GM21619 (cell line): ENCODE results near the gene TSPAN2.
"Not testable (repeated sequence)": the region's sequence is repeated elsewhere in the genome, so short reads cannot be mapped to it uniquely, and the experiment has no call there.

Source experiments
- ATAC-seq: cut with Tn5 transposase; IDR thresholded peaks from one replicate; pipeline ENCODE4 v1.9.1; 2021; ENCODE audit not compliant: unreplicated experiment

TSPAN2 gene

DNA sequence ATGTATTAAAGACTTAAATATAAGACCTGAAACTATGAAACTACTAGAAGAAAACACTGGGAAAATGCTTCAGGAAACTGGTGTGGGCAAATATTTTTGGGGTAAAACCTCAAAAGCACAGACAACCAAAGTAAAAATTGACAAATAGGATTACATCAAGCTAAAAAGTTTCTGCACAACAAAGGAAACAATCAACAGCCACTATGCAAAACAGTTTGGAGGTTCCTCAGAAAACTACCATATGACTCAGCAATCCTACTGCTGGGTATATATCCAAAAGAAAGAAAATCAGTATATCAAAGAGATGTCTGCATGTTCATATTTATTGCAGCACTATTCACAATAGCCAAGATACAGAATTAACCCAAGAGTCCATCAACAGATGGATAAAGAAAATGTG, 42.6 kb downstream of the TSPAN2 start:
- ATAC-seq: no peak

DNA sequence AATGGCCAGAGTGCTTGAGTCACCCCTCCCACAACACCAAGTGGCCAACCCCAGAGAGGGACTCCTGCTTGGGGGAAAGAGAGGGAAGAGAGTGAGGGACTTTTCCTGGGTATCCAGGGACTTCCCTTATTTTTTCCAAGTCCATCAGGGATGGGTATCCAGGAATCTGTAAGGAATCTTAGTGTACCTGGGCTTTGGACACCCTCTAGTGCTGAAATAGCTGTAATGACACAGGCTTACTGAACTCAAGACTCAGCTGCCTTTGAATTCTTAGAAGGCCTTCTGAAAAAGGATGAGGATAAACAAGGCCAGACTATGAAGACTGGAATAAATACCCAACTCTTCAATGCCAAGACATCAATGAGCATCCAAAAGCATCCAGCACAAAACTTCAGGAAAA, 47.6 kb downstream of the TSPAN2 start:
- no peak for ATAC-seq

DNA sequence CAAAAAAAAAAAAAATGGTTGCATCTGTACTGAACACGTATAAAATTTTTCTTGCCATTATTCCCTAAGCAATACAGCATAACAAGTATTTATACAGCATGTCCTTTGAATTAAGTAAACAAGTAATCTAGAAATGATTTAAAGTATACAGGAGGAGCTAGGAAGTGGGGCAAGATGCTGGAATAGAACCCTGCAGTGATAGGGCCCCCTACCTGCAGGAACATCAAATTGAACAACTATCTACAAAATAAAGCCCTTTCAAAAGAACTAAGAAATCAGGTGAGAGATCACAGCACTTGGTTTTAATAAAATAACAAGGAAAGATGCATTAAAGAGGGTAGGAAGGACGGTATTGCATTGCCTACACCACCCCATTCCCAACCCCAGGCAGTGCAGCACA, 48.8 kb downstream of the TSPAN2 start:
- no peak for ATAC-seq

DNA sequence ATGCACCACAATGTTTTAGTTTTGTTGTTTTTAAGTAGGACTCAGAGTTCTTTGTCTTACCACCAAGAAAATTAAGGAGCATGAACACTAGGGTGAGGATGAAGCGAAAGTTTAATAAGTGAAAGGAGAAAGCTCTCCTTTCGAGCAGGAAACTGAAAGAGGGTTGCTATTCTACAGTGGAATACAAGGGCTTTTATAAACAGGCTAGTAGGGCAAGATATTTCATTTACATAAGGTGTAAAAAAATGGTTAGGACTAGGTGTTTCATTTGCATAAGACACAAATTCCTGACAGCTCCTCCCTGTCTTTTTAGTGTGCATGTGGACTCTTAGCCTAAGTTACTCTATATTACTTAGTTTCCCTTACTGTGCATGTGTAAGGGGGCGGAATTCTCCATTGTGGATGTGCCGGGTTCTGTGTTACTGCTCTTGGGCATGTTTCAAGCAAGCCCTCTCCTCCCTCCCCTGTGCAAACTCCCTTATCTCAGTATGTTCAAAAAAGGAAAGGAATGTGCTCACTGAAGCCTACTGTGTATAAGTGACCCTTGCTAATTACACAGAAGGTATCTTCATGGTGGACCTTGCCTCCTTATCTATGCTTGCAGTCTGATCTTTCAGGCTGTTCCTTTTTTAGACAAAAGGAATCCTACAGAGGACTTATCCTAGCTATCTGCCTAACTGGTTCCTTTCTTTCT, 52.3 kb downstream of the TSPAN2 start:
- no peak for ATAC-seq

DNA sequence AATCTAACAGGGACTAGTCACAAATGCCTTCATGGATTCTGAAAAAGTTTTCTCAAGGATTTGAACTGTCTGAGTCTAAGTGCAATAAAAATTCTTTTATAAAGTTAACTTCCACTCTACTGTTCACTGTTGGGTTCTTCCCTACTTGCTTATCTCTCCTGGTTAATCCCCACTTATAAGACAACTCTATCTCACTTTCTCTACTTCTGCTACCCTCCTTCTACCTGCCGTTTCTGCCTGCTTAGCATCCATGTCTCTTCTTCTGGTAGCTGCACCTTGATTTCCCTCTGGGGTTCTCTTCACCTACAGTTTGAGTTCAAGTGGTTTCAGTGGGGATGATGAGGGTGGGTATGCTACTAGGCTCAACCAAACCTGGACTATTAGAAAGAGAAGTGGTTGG, 53.7 kb downstream of the TSPAN2 start:
- ATAC-seq: no peak

DNA sequence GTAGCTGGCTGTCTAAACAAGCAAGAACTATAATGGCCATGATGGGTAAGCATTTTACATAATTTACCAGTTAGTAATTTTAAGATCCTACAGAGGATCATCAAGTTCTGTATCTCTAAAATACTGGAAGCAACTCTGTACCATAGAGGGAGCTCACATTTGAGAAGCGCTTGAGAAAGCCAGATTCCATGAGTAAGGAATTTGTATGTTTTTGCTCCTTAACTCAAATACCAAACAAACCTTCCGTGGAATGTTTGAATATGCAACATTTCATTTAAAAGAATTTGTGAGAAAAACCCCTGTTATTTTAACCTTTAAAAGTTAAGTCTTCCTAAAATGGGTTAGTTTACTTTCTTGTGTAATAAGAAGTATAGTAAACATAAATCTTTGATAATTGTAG, 57.7 kb downstream of the TSPAN2 start:
- no peak for ATAC-seq

DNA sequence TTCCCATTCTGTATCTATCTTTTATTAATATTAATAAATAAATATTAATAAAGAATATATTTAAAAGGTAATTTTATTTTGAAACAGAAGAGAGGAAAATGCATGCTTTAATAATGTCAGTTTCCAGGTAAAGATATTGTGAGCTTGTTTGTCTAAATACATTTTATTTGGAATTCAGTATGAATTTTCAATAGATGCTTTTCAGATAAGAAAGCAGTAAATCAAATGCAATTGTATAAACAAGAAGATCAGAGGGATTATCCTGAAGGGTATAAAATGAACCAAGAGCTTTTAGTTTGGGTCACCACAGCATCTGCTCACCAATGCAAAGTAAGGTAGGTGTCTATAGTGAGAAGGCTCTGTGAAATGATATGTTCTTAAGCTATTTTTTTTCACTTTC, 59.8 kb downstream of the TSPAN2 start, which contains the start of gene TSHB:
Gene TSHB (plus strand): TSS at position 301 of the 400 bp plus-strand sequence. CDS start 3,537 bp downstream, outside the sequence.
- ATAC-seq: no peak

DNA sequence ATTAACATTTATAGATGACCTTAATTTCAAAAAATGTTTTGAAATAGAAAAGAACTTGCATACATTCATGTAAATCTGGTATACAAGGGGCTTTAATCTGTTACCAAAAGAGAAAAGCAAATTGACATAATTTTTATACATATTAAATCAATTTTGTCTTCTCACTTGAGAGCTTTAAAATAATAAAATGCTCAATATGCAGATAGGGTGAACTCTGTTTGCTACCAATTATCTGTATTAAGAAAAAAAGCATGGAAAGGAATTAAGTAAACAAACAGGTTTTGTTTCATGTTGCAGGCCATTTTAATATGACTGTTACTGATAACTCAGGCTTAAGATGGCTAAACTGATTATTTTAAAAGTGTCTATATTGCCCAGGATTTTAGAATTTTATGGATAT, 65.7 kb downstream of the TSPAN2 start:
- ATAC-seq: no peak

DNA sequence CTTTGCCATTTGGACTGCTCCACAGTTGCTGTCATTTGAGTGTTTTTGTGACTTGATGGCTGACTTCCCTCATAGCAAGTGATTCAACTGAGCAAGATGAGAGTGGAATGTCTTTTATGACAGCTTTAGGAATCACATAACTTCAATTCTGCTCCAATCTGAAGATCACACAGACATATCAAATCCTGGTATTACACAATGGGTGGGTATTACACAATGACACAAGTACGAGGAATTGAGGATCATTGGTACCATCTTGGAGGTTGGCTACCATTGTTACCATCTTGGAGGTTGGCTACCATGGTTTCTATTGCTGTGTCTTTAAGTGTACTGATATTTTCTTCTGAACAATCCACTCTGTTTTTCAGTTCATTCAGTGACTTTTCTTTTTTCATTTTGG, 68.2 kb downstream of the TSPAN2 start:
- no peak for ATAC-seq

DNA sequence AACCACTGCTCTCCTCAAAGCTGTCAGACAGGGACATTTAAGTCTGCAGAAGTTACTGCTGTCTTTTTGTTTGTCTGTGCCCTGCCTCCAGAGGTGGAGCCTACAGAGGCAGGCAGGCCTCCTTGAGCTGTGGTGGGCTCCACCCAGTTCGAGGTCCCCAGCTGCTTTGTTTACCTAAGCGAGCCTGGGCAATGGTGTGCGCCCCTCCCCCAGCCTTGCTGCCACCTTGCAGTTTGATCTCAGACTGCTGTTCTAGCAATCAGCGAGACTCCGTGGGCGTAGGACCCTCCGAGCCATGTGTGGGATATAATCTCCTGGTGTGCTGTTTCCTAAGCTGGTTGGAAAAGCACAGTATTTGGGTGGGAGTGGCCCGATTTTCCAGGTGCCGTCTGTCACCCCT, 69.8 kb downstream of the TSPAN2 start:
- ATAC-seq: not testable (repeated sequence)

DNA sequence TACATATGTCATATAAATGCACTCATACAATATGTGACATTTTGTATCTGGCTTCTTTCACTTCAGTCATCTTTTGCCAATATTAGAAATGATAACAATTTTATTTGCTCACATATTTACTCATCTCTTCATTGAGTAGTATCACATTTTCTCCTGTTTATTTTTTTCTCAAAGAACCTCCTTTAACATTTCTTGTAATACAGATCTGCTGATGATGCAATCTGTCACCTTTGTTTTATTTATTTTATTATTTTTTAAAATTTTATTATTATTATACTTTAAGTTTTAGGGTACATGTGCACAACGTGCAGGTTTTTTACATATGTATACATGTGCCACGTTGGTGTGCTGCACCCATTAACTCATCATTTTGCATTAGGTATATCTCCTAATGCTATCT, 75.5 kb downstream of the TSPAN2 start:
- no peak for ATAC-seq

DNA sequence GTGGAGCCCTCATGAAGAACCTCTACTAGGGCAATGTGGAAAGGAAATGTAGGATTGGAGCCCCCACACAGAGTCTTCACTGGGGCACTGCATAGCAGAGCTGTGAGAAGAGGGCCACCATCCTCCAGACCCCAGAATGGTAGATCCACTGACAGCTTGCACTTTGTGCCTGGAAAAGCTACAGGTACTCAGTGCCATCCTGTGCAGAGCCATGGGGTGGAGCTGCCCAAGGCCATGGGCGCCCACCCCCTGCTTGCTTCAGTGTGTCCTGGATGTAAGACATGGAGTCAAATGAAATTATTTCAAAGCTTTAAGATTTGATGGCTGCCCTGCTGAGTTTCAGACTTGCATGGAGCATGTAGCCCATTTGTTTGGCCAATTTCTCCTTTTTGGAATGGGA, 76.9 kb downstream of the TSPAN2 start:
- ATAC-seq: no peak

DNA sequence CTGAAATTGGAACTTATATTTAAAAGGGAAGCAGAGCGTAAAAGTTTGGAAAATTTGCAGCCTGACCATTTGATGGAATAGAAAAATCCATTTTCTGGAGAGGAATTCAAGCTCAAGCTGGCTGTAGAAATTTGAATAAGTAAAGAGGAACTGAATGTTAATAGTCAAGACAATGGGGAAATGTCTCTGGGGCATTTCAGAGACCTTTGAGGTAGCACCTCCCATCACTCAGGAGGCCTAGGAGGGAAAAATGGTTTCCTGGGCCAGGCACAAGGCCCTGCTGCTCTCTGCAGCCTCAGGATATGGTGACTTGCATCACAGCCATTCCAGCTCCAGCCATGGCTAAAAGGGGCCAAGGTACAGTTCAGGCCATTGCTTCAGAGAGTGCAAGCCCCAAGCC, 77.3 kb downstream of the TSPAN2 start:
- ATAC-seq: no peak

DNA sequence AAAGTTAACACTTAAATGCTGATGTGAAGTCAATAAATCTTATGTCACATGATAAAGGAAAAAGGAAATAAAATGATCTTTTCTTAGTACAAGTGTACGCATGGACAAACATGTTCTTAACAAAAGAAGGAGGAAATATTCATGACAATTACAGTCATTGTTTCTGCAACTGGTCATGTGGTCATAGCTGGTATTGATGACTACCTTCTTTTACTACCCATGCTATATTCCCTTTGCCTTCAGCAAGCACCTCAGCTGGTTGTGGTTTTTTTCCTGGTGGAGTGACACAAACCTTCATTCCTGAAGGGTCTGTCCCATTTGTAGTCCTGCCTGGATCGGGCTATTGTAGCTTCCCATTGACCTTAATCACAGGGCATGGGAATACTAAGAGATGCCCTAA, 83.1 kb downstream of the TSPAN2 start:
- no peak for ATAC-seq
